HG03575 (cell line): ENCODE measurements around the gene PDCD4.
"Not testable (repeated sequence)": the region's sequence is repeated elsewhere in the genome, so short reads cannot be mapped to it uniquely, and the experiment has no call there.

Experiments used
- ATAC-seq: cut with Tn5 transposase; IDR thresholded peaks from one replicate; pipeline ENCODE4 v1.9.1; 2021; ENCODE audit not compliant: unreplicated experiment, insufficient number of reproducible peaks, low FRiP score; ENCODE audit errors: extremely low read depth

Gene PDCD4

DNA sequence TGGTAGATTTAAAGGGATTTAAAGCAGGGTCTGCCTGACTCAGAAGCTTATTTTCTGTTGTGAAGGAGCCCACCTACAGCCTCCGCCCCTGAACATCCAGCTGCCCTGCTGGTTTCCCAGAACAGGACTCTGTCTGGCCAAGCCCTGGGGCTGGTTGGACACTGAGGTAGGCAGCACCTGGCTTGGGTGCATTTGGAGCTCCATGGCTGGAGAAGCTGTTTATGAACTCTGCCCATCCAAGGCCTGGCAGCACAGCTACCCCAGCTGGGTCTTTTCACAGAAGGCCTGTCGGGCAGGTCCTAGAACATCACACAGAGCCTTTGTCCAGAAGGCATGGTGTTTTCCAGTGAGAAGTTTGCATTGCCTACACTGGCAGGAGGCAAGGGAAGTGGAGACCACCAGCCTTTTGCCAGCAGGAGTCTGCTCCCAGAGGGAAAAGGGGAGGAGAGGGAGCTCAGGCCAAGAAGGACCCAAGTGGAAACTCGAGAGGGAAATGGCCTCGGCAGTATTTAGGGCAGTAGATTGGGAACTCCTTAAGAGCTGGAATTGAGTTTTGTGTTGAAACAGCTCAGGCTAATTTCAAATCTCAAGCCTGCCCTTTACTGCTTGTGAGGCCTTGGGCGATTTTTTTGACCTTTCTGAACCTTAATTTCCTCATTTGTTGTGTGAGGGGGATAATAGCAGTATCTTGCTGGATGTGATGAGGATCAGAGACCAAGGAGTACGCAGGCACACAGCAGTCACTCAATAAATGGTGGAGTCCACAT lies 12.3 kb upstream of the PDCD4 start:
- no peak for ATAC-seq

DNA sequence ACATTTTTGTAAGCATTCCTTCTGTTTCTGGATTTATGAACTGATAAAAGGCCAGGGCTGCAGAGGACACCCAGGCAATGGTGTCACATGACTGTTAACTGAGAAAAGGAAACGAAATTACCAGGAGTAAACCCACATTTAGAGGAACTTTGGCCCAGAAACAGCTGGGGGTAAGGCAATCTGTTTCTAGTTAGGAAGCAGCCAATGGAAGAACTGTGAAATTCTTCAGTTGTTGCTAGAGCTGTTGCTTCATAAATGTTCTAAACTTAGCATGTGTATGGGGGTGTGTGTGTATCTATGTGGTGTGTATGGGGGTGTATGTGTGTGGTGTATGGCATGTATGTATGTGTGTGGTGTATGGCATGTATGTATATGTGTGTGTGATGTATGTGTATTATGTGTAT lies 11.8 kb upstream of the PDCD4 start:
- ATAC-seq = no peak

DNA sequence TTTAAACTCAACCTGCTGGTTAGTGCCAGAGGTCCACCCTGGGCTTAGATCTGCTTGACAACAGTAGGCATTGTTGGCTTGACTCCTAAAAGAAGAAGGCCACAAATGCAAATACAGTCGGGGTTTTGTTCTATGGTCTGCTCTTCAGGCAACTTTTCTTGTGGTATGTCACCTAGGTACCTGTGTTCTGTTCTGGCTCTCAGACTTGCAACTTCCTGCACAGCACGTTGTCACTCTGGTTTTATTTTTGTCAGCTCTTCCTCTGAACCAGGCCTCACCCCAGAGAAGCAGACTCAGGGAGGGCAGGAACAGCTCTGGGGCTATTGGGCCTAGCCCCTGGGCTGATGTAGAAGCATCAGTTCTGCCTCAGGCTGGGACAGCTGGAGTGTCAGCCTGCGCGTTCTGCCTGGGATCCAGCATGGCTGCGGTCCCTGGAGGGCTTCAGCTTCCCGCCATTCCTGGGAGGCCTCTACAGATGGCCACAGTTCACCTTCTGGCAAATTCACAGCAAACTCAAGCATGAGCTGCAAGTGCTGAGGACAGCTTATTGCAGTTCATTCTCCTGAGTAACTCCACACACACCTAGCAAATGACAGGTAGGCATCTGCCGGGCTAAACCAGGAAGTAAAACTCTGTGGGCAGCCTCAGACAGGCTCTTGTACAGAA lies 11.0 kb upstream of the PDCD4 start:
- peak; percentile 40 for ATAC-seq

DNA sequence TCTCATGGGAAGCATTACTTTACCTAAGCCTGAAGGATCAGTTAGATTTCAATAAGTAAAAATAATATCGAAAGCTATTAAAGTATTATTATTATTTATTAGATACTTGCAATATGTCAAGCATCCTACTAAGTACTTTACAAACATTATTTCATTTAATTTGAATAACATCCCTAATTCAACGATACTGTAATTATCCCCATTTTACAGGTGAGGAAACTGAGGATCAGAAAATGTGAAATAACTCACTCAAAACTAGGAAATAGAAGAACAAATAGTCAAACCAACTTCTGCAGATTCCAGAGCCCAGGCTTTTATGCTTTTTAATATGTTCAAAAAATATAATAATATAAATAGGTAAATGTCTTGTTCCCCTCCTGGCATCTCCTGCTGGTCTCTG lies 10.3 kb upstream of the PDCD4 start:
- ATAC-seq = no peak

DNA sequence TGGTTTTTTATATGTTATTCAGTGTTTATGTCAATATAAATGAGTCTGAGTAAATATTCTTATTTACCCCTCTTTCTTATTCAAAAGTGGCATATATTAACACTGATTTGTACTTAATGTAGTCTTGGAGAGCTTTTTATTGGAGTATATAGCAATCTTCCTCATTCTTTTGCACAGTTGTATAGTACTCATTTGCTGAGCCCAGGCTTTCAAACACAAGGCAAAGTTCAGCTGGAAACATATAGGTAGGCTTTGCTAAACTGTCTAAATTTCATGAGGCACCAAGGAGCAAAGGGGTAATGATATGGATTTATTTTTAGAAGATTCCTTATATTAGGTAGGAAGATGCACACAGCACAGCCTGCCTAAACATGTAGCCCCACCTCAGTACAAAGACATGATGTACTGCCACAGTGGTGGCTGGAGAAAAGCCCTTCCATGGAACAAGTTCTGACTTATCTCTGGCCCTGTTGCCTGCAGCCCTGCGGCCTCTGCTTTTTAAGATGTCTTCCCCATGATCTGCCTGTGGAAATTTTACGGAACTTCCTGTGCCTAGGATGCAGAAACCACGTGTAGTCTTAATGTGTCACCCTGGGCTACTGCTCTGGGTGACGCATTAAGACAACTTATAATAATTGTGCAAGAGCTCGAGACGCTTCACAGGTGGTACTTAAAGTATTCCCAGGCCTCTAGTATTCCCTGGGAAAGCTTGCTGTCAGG lies 9.6 kb upstream of the PDCD4 start:
- no peak for ATAC-seq

DNA sequence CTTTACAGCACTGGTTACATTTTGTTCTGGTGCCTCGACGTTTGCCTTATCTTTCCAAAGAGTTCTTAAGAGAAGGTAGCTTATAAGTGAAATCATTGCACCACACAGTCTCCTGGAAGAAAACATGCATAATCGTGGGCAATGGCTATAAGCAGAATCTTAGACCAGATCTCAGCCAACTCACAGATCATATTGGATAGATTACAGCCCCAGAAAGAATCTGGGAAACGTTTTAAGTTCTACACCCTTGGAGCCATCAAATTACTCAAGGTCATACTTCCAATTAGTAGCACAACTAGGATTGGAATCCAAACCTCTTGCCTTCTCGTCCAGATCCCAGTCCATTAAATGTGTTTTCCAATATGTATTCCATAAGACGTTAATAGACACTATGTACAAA lies 8.8 kb upstream of the PDCD4 start:
- ATAC-seq = no peak

DNA sequence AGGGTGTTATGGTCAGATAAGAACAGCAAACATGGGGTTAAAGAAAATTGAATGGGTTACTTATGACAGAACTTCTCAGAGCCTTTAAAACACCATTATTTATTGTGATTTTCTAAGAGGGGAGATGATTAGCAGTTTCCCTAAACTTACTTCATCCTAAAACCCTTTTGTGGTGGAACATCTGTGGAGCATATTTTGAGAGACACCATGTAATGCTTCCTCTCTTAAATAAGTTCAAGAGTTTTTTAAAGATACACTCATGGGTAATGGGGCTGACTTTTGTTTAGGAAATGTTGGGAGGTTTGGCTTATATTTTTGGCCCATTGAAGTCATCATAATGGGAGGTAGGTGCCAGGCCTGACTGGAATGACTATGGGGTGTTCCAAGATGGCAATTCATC lies 8.4 kb upstream of the PDCD4 start:
- no peak for ATAC-seq

DNA sequence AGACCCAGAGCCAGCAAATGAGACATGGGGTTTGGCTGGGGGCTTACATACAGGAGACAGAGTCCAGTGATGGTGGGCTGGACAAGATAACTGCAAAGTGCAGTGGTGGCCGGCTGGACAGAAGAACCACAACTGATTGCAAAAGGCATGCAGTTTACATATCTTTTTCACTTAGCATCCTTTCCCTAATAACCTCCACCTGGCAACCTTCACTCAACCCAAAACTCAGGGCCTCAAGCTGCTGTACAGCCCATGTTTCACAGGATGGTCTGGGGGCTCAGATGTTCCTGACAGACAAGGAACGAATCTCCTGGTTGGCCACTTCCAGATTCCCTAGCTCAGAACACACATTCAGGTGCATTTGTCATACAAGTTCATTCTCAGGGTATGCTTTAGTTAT lies 7.8 kb upstream of the PDCD4 start:
- ATAC-seq = no peak

DNA sequence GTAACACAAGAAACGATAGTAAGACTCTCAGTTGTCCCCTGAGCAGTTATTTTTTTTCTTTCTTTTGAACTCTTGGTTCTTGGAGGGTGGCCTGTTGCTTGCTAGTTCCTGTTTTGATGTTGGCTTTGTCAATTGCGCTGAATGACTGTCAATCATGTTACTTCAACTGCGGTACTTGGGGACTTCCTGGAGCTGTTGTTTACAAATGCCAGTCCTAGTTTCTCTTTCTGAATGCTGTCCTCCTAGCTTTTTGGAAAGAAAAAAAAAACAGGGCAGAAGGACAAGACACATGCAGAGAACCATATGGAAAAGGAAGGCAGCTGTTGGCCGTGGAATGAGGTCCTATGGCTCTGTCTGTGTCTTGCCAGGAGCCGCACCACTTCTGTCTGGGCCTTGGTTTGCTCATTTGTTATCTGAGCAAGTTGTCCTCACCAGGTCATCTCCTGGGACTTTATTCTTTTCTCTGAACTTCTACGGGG lies 7.0 kb upstream of the PDCD4 start:
- ATAC-seq = peak; percentile 40

DNA sequence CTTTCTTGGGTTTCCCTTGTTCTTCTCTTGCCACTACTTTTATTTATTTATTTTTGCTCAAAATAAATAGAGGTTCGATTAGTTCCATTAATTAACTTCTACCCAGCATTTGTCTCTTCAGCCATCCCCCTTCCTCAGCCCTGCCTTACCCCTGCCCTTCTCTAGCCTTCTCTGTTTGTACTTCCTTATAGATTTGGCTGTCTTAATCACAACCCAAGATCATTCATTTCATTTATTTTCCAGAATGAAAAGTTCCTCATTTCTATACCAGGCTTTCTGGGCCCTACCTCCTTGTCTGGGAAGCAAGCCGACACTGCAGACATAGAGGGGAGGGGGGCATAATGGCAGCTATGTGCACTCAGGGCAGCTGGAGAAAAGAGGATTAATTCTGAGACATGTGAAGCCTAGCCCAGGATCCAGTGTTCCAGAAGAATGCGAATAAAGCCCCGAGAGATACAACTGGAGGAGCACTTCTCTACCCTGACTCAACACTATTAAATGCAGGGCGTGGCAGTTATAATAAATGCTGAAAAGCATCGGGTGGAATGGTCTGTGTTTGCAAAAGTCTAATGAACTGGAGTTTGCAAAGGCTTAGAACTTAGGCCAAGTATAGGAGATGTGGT lies 6.4 kb upstream of the PDCD4 start:
- no peak for ATAC-seq

DNA sequence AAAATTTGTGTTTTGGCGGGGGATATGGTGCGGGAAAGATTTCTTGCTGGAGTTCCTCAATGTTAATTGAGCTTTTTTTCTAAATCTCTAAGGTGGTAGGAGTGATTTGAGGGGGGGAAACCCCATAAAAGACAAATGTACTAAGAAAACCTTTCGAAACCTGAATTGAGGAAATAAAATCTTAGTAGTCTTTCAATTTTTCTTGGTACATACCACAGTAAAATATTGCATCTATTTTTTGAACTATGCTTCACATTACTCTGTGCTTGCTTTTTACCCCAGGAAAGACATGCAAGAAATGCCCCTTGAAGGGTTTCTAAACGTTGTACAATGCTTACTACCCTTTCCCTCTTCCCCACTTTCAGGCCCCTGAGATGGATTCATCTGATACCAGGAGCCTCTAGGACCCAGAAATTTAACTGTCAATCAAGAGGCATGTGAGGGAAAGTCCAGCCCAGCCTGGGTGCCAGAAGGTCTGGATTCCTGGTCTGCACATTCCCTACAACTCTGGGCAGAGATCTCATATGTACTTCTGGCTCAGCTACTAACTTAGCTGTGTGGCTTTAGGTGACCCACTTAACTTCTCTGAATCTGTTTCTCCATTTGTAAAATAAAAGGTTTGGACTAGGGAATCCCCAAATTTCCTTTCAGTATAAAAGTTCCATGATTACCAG lies 5.8 kb upstream of the PDCD4 start:
- no peak for ATAC-seq

DNA sequence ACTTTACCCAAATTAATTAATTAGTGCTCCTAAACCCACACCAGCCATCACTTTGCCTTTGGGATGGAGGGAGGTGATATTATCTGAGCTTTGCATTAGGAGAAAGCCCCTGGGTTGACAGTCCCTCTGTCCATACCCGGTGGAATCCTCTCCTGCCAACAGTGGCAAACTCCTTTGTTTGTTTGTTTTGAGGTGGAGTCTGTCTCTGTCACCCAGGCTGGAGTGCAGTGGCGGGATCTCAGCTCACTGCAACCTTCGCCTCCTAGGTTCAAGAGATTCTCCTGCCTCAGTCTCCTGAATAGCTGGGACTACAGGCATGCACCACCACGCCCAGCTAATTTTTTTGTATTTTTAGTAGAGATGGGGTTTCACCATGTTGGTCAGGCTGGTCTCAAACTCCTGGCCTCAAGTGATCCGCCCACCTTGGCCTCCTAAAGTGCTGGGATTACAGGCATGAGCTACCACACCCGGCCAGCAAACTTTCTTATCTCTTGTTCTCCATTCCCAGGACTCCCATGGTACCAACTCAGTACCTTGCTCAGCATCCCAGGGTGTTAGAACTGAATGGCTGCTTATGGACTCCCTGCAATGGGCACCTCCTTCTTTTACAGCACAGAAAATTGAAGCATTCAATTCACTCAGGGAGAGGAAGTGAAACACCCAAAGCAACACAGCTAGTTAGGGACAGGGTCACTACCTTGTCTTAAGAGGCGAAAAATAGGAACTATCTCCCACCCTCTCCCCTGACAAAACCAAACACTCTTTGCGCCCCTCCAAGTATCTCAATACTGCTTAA lies 4.5 kb upstream of the PDCD4 start:
- ATAC-seq = not testable (repeated sequence)

DNA sequence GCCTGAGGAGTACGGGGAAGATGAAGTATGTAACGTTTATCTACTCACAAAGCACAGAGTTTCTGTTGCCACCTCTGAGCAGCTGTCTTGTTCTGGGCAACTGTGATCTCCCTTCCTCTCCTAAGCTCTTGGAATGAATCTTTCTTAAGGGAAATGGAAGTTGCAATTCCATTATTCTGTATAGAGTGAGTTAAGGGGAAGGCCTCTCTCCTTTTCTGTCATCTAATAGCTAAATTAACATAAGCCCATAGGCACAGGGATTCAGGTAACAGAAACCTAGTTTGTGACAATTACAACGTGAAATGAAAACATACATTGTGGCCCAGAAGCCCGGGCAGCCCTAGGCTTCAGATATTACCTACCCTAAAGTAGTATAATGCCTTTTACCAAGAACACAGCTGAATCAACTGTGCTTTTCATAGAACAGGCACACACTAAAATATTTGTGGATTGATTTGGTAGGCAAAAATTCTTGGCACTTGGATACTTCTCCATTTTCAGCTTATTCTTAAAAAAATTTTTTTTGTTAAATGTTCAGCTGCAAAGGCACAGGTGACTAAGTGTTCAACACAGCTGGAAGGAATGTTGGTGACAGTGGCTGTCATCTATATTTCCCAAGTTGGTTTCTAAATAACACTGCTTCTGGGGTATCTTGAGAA lies 3.8 kb upstream of the PDCD4 start:
- ATAC-seq = no peak

DNA sequence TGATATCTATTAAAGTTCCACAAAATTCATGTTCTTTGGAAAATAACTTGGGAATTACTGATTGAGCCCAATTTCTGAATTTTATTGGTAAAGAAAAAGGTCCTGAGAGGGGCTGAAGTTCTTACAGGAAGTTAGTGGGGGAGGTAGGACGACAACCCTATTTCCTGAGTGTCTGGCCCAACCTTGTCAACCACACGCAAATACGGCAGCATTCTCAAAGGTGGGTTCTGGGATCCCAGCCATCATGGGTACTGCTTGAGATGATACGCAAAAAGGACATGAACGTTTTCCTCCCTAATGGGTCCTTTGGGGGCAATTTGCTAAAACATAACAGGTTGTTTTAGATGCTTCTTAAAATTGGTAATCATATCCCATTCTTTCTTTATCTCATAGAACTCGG lies 2.7 kb upstream of the PDCD4 start:
- ATAC-seq = no peak

DNA sequence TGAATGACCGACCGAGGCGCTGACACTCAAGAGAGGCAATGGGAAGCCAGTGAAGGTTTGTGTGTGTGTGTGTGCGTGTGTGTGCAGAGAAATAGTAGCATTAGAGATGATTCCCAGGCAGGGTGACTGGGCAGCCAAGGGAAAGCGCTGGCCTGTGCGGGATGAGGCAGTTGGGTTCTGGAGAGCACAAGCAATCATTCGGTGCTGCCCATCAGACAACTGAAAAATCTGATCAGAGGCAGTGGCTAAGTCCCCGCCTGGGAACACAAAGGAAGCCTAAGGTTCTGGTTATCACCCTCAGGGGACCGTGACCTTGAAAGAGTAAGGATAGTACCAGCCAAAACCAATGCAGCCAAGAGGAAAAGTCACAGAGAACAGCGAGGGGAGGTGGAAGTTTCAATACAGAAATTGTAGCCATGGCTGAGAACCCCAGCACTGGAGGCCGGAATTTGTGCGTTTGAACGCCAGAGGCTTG lies 868 bp upstream of the PDCD4 start:
- ATAC-seq = no peak

DNA sequence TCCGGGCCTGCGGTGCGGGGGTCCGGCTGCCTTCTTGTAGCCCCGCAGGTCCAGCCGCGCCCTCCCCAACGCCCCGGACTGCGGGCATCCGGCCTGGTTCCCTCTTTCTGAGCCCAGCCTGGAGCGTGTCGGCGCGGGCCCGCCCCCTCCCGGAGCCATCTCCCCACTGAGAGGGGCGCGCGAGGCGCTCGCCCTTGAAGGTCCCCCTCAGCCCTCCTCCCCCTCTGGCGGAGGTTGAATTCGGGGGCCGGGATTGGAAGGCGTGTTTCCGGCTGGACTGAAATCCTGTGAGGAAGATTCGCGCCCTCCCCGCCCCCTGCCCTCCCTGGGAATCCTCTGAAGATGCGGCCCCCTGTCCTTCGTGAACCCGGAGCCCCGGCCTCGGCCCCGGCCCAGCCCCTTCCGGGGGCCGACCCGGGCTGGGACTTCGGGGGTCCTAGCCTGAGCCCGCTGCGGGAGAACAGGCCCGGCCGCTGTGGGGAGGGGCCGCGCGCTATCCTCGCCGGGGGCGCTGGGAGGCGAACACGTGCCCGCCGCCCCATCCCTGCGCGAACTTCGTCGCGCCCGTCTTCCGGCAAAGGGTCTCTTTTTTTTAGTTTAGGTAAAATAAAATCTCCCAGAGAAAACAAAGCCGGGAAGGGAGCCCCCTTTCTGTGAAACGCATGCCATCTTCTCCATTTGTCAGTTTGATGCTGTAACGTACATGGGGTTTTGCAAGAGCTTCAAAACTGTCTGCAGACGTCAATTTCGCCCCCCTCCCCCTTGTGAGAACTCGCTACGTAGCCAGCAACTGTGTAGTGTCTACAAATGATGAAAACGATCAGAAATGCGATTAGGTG lies 636 bp downstream of the PDCD4 start:
- ATAC-seq = no peak
